Uterus (tissue), 4 donors: Measurements from ENCODE around the gene TTC1. TPM values are rescaled to one million over a fixed set of nuclear protein-coding genes. Genes with fewer than 3 reads are reported as not detected.

ENCODE experiments used
- DNase-seq, 2 donors: peaks; one replicate each; pipeline ENCODE4 v3.0.0-alpha.2; 2019 to 2020
- H3K27ac ChIP-seq, 2 donors: fragments of 200-600 bp; sonication (generic); 1 replicate in 1 of 2; 2 replicates in 1 of 2; pipeline ENCODE4 v1.5.1; 2016 to 2018
- H3K27me3 ChIP-seq, 2 donors: fragments of 200-600 bp; sonication (generic); one replicate each; pipeline ENCODE4 v1.5.1; 2018 to 2019; ENCODE audit warnings: control low read depth in 1 of 2
- H3K36me3 ChIP-seq, 2 donors: fragments of 200-600 bp; sonication (generic); one replicate each; pipeline ENCODE4 v1.5.1; 2019; ENCODE audit warnings: control low read depth in 1 of 2
- H3K4me1 ChIP-seq, 2 donors: fragments of 200-600 bp; sonication (generic); one replicate each; pipeline ENCODE4 v1.5.1; 2018 to 2019; ENCODE audit warnings: control low read depth in 1 of 2
- H3K4me3 ChIP-seq, 2 donors: fragments of 200-600 bp; sonication (generic); 1 replicate in 1 of 2; 2 replicates in 1 of 2; pipeline ENCODE4 v1.5.1; 2018 to 2019; ENCODE audit warnings: mild to moderate bottlenecking in 1 of 2
- H3K9me3 ChIP-seq, 2 donors: fragments of 200-600 bp; sonication (generic); one replicate each; pipeline ENCODE4 v1.5.1; 2019; ENCODE audit warnings: control low read depth in 1 of 2
- POLR2A ChIP-seq, 2 donors: fragments of 450-650 bp; IDR thresholded peaks; one replicate each; pipeline ENCODE4 v1.6.1; 2016; ENCODE audit warnings: antibody characterized with exemption in 2 of 2, mild to moderate bottlenecking in 1 of 2, moderate library complexity in 1 of 2
- intact Hi-C: fragments of 100-400 bp; cut with DNase I; formaldehyde crosslinking; loops from one replicate; pipeline ENCODE4 v1.15.1; 2023; ENCODE audit warnings: low total_unique reads
- total RNA-seq, 4 donors: library from RNA; depleted of rRNA in 3 of 4; stranded (reverse); fragments of >200 nt in 3 of 4; gene quantifications; one replicate each; pipeline versions ENCODE4 v1.1.0 to v1.2.4, GENCODE V29; 2014 to 2023
- TF ChIP-seq, protein P1 (sequence below), 4 experiments: fragments of 200-600 bp in 2 of 4; fragments of 450-650 bp in 2 of 4; sonication (generic) in 2 of 4; IDR thresholded peaks; one replicate each; pipeline ENCODE4 v1.5.1; 2016 to 2019; ENCODE audit warnings: antibody characterized with exemption in 4 of 4, mild to moderate bottlenecking in 2 of 4, moderate library complexity in 1 of 4
- donor health status: DM: yes; HTN: yes; CAD: no.

The TTC1 gene
- total RNA-seq, 4 donors from 2014 or later: 9.7 to 43.5 (median 41.1) TPM

DNA sequence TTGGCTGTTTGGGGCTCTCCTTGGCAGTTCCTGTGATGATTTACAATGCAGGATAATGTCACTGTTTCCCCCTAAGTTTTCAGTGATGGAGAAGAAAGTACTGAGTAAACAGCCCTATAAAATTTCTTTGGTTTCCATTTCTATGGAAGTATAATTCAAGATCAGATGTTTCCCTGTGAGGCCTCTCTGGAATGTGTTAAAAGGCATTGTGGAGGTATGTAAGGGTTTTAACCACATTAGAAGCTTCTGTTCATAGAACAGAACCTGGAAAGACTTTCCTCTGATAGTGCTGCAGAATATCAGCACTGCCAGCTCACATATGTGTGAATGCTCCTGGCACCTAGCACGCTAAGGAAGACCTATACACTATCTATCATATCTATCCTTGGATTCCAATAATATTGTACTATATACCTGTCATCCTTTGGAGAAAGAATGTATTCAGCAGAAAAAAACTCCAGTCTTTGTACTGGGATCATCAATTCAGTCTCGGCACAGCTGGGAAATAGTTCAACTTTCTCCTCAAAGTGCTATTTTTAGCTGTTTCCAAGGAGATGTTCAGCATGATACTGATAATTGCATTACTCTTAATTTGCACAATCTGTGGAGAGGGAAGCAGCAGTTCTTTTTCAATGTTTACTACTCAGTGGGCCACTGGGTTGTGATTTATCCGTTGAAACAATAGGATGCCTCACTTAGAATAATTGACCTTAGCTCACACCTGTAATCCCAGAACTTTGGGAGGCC lies 21.9 kb downstream of the TTC1 start:
- Histone ChIP-seq H3K4me3 (no peak overlapping the region), H3K36me3 (no peaks in the 10 kb centered on the region), H3K27ac (peak overlapping the region; percentile 30 to 31), H3K4me1 (peaks cover 0 to 9% of the 10 kb centered on the region in 2 donors), H3K27me3 (no peaks in the 10 kb centered on the region), H3K9me3 (no peaks in the 10 kb centered on the region)
- no peak for DNase-seq
- no peak for TF ChIP-seq POLR2A (IDR thresholded peaks at IDR 0.05)
- TF ChIP-seq, protein P1, sequence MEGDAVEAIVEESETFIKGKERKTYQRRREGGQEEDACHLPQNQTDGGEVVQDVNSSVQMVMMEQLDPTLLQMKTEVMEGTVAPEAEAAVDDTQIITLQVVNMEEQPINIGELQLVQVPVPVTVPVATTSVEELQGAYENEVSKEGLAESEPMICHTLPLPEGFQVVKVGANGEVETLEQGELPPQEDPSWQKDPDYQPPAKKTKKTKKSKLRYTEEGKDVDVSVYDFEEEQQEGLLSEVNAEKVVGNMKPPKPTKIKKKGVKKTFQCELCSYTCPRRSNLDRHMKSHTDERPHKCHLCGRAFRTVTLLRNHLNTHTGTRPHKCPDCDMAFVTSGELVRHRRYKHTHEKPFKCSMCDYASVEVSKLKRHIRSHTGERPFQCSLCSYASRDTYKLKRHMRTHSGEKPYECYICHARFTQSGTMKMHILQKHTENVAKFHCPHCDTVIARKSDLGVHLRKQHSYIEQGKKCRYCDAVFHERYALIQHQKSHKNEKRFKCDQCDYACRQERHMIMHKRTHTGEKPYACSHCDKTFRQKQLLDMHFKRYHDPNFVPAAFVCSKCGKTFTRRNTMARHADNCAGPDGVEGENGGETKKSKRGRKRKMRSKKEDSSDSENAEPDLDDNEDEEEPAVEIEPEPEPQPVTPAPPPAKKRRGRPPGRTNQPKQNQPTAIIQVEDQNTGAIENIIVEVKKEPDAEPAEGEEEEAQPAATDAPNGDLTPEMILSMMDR (IDR thresholded peaks at IDR 0.05): no peak
- intact Hi-C loops: no loop called here

DNA sequence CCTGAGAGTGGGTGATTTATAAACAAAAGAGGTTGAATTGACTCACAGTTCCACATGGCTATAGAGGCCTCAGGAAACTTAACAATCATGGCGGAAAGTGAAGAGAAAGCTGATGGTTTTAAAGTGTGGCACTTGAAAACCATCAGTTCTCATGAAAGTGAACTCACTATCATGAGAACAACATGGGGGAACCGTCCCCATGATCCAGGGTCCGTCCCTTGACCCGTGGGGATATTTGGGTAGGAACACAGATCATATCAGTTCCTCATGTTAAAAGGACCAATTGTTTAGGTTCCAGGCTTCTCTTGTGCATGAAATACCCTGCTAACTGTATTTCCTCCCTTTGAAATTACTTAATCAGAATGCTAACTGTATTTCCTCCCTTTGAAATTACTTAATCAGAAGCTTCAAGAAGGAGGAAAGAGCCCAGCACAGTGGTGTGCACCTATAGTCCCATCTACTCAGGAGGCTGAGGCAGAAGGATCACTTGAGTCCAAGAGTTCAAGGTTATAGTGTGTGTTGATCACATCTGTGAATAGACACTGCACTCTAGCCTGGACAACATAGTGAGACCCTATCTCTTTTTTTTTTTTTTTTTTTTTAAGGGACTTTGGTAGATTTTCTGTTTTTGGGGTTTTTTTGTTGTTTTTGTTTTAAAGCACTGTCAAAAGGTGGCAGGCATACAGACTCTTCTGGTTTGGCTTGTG lies 24.8 kb downstream of the TTC1 start:
- no peak overlapping the region for H3K27ac ChIP-seq
- DNase-seq: no peak
- H3K9me3 ChIP-seq: no peaks in the 10 kb centered on the region
- peaks cover 0 to 9% of the 10 kb centered on the region in 2 donors for H3K4me1 ChIP-seq
- TF ChIP-seq, protein P1 (IDR thresholded peaks at IDR 0.05): no peak
- no peak for TF ChIP-seq POLR2A (IDR thresholded peaks at IDR 0.05)
- no peaks in the 10 kb centered on the region for H3K36me3 ChIP-seq
- H3K4me3 ChIP-seq: no peak overlapping the region
- no peaks in the 10 kb centered on the region for H3K27me3 ChIP-seq
- intact Hi-C loops: no loop called here

DNA sequence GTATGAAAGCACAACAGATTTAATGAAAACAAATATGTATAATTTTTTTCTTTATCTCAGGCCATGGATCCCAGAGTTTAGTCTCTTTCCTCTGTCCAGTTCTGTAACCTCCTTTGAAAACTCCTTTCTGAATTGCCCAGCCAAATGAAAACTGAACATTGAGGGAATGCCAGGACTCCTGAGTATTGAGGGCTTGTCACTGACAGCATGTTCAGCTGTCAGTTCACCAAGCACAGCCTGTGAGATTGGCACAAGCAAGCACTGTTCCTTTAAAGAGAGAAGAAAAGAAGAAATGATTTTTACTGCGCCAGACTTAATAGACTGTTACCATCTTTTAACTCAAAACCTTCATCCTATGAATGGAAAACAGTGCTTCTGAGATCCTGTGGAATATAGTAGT lies 27.3 kb downstream of the TTC1 start:
- no peaks in the 10 kb centered on the region for H3K27me3 ChIP-seq
- no peak overlapping the region for H3K4me3 ChIP-seq
- H3K4me1 ChIP-seq: no peaks in the 10 kb centered on the region
- no peaks in the 10 kb centered on the region for H3K9me3 ChIP-seq
- TF ChIP-seq, protein P1 (IDR thresholded peaks at IDR 0.05): no peak
- TF ChIP-seq POLR2A (IDR thresholded peaks at IDR 0.05): no peak
- intact Hi-C loops: no loop called here
- no peaks in the 10 kb centered on the region for H3K36me3 ChIP-seq
- no peak overlapping the region for H3K27ac ChIP-seq
- no peak for DNase-seq

DNA sequence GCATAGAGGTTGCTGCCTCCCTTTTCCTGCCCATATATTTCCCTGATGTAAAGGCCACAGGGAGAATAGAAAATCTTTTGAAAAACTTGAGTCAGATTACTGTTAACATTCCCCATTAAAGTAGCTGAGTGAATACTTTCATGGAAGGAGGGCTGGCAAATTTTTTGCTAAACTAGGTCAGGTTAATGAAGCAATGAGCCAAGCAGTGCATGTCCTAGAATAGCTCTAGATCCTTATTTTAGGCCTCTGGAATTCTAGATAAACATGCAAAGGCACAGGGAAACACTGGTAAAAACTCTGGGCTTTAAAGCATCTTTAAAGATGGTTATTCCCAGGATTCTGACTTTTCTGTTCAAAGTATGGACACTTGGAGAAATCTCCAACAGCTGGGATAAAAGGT lies 27.9 kb downstream of the TTC1 start:
- no peaks in the 10 kb centered on the region for H3K9me3 ChIP-seq
- H3K36me3 ChIP-seq: no peaks in the 10 kb centered on the region
- intact Hi-C loops: no loop called here
- no peak overlapping the region for H3K4me3 ChIP-seq
- TF ChIP-seq POLR2A (IDR thresholded peaks at IDR 0.05): no peak
- TF ChIP-seq, protein P1 (IDR thresholded peaks at IDR 0.05): no peak
- H3K4me1 ChIP-seq: no peaks in the 10 kb centered on the region
- no peak for DNase-seq
- H3K27me3 ChIP-seq: no peaks in the 10 kb centered on the region
- no peak overlapping the region for H3K27ac ChIP-seq

DNA sequence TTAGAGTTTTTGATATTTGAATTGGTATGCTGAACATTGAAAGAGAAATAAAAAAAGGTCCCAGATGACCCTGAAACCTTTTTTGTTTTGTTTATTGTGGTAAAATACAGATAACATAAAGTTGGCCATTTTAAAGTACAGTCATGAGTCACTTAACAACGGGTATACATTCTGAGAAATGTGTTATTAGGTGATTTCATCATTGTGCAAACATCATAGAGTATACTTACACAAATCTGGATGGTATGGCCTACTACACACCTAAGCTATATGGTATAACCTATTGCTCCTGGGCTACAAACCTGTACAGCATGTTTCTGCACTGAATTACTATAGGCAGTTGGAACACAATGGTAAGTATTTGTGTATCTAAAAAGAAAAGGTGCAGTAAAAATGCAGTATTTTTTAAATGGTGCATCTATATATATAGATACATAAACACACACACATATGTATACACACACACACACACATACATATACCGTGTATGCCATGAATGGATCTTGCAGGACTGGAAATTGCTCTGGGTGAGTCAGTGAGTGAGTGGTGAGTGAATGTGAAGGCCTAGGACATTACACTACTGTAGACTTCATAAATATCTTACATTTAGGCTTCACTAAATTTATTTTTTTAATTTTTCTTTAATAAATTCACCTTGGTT lies 31.0 kb downstream of the TTC1 start:
- no peak overlapping the region for H3K4me3 ChIP-seq
- no peaks in the 10 kb centered on the region for H3K4me1 ChIP-seq
- DNase-seq: no peak
- no peaks in the 10 kb centered on the region for H3K27me3 ChIP-seq
- no peak overlapping the region for H3K27ac ChIP-seq
- TF ChIP-seq POLR2A (IDR thresholded peaks at IDR 0.05): no peak
- TF ChIP-seq, protein P1 (IDR thresholded peaks at IDR 0.05): peak in 1 of 4 experiments; percentile 6
- no peaks in the 10 kb centered on the region for H3K36me3 ChIP-seq
- intact Hi-C loops: no loop called here
- no peaks in the 10 kb centered on the region for H3K9me3 ChIP-seq
